GM04504 (cell line): ENCODE measurements around the gene DHX29.

Experiments
- DNase-seq: peaks from one replicate; pipeline ENCODE4 v3.0.0-alpha.2; 2012; ENCODE audit warnings: low read depth

The DHX29 gene

GRCh38 chr5:55313870-55314617 is 6.5 kb upstream of the DHX29 start:
- DNase-seq: no peak

DNA sequence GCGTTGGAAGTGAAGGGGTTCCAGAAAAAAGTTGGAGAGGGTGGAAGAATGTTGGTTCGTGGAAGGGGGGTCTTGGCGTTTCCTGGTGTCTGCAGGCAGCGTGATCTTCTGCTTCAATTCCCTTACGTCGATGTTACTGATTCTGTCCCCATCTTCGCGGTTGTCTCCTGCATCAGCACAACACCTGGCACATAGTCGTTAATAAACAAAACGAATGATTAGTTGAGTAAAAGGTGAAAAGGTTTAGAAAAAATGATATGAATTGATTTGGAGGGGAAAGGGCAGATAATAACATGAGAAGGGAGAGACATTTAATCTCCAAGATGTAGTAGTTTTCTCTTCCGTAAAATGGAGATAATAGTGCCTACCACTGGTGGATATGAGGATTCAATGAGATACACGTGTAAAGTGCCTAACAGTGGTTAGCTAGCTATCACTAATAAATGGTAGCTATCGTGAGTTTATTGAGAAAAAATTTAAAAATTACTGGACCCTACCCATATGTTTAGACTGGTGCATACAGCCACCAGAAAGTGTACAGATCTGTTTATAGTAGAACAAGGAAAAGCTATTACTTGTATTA is 851 bp upstream of the DHX29 start:
- DNase-seq: no peak

GRCh38 chr5:55306641-55307382 is 682 bp downstream of the DHX29 start:
- DNase-seq: no peak

DNA sequence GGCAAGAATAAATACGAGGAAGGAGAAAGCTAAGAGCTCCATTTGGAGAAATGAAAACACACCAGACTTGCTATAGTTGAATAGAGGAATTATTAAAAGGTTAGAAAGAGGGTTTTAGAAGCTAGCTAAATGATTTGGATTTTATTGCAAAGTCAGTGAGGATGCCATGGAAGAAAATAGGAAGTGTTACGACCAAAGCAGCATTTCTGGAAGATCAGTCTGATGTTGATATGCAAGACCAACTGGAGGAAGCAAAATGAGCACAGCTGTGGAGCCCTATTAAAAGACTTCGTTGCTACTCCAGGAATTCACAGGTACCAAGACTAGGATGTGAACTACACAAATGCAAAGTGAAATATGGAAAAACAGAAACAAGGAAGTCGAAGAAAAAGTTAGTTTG is 2.1 kb downstream of the DHX29 start:
- no peak for DNase-seq

DNA sequence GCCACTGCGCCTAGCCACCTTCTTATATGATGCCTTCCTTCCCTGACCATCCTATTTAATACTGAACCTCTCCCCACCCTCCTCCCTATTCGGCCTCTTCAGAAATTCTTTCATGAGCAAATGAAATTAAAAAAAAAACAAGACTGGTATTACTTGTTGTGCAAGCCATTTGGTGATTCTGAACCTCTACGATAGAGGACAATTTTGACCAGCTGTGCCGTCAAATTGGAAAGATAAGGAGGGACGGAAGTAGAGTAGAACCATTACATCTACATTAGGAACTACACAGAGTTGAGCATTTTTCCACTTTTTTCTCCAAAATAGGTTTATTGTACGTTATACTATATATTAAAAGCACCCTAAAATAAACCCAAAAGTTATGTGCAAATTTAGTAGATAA is 2.9 kb downstream of the DHX29 start:
- no peak for DNase-seq

- DNase-seq: peak; percentile 85
Measured at GRCh38 chr5:55303238-55303690, 4.2 kb downstream of the DHX29 start.

DNA sequence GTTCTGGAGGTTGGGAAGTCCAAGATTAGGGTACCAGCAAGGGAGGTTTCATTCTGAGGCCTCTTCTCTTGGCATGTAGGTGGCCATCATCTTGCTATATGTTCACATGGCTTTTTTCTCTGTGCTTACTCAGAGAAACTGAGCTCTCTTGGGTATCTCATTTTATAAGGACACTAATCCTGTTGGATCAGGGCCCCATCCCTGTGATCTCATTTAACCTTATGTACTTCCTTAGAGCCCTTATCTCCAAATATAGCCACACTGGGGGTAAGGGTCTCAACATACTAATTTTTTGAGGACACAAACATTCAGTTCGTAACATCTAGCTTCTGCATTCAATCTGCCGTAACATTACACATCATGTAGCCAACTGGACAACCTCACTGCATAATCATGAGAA is 6.6 kb downstream of the DHX29 start:
- no peak for DNase-seq

GRCh38 chr5:55294935-55295334 is 12.6 kb downstream of the DHX29 start:
- DNase-seq: no peak

- DNase-seq: no peak
Measured at GRCh38 chr5:55290991-55291390, 16.5 kb downstream of the DHX29 start.

- no peak for DNase-seq
Measured at GRCh38 chr5:55289808-55290207, 17.7 kb downstream of the DHX29 start.

DNA sequence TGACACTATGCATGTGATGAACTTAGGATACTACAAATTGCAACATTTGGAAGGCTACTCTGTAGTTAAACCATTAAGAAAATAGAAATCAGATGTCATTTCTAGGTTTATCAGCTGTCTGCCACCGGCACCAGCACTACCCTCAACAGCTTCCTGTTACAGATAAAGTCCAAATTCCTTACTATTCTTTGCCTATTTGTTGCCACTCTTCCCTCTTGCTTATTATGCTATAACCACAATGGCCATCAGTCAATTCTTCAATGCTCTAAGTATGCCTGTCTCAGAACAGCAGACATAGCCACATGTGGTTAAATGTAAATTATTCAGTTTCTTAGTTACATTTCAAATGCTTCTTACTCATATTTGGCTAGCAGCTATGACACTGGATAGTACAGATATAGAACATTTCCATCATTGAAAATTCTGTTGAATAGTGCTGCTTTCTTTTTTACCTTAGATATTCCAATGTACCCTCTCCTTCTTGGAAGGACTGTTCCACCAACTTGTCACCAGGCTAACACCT is 21.0 kb downstream of the DHX29 start:
- DNase-seq: no peak

GRCh38 chr5:55278778-55279177 is 28.7 kb downstream of the DHX29 start:
- DNase-seq: peak; percentile 23

- DNase-seq: peak; percentile 14
Measured at GRCh38 chr5:55276771-55277170, 30.7 kb downstream of the DHX29 start.

GRCh38 chr5:55258339-55258738 is 49.2 kb downstream of the DHX29 start:
- DNase-seq: no peak

- no peak for DNase-seq
Measured at GRCh38 chr5:55254802-55255201, 52.7 kb downstream of the DHX29 start.

- no peak for DNase-seq
Measured at GRCh38 chr5:55250064-55250463, 57.4 kb downstream of the DHX29 start.

DNA sequence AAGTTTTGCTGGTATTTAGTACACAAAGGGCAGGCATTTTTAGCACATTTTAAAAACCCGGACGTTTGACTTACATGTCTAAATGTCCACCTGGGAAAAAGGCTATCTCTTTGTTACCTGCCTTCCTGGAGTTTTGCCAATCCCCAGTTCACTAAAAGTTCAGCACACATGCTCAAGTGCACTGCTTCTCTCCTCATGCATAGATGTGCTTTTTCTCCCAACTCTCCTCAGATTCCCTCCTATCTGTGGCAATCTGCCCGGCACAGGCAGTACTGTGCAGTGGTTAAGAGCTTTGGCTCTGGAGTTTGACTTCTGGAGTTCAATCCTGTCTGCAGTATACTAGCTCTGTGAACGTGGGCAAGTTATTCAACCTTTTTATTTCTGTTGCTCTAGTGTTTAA is 65.7 kb downstream of the DHX29 start:
- DNase-seq: no peak

GRCh38 chr5:55236800-55237199 is 70.7 kb downstream of the DHX29 start:
- DNase-seq: no peak

- no peak for DNase-seq
Measured at GRCh38 chr5:55234121-55234700, 73.3 kb downstream of the DHX29 start.

- DNase-seq: peak; percentile 40
Measured at GRCh38 chr5:55232985-55233928, 74.2 kb downstream of the DHX29 start, which contains the start of gene CCNO. Gene CCNO (minus strand): TSS chr5:55233608. CDS start chr5:55233523, 85 bp downstream.

- DNase-seq: no peak
Measured at GRCh38 chr5:55232271-55232984, 75.1 kb downstream of the DHX29 start.
